ENCODE data around the gene NMRAL1.
A peak's percentile ranks its signal among the peaks of the same experiment; 100 is the strongest.

NMRAL1 gene

DNA sequence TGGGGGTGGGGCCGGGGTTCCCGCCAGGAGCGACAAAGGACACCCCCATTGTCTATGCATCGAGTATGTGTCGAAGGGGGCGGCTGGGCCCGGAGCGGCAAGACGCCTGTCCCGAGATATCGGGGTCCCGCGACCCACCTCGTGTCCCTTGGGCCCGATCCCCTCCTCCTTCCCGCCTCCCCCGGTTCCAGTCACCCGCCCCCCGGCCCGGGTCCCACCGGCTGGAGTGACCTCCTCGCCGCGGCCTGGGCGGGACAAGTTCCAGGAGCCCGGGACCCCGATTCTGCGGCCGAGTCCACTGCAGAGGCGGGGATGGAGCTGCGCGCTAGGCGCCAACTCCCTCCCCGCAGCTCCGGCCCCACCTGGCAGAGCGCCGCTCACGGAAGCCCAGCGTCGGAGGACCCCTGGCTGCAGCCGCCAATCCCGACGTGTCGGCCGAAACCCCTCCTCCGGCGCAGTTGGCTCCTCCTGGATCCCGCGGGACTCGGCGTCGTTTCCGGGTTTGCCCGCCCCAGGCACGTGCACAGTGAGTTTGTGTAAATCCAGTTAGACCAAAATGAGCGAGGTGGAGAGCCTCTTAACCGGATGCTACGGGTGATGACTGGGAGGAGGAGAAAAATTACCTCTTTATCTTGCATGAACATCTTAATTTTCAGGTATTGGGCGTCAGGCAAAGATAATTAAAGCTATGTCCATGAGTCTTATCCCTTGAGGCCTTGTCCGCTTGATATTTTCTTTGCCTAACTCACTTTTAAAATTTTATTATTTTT, at the start of gene NMRAL1:
TSS of gene NMRAL1 (minus strand) at position 434 of the 770 bp plus-strand sequence. CDS start 493 bp downstream, outside the sequence.
- peak; percentile 86 for DNase-seq (ENCODE audit: low spot score)

DNA sequence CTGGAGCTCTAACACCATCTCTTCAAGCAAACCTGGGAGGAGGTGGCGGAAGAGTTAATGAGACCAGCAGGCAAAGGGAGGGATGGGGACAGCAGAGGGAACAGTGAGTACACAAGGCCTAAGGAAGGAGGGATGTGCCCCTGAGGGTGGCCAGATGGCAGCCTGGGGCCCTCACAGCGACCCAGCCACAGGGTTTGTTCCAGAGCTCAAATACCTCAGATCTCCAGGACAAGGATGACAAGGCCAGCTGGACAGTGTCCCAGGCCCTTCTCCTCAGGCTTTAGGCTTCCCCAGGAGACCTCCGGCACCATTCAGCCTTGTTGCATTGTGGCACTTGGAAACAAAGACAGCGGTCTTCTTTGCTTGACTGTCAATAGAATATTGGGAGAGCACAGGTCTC, 49.3 kb upstream of the NMRAL1 start:
- no peak for DNase-seq (ENCODE audit: low spot score)

DNA sequence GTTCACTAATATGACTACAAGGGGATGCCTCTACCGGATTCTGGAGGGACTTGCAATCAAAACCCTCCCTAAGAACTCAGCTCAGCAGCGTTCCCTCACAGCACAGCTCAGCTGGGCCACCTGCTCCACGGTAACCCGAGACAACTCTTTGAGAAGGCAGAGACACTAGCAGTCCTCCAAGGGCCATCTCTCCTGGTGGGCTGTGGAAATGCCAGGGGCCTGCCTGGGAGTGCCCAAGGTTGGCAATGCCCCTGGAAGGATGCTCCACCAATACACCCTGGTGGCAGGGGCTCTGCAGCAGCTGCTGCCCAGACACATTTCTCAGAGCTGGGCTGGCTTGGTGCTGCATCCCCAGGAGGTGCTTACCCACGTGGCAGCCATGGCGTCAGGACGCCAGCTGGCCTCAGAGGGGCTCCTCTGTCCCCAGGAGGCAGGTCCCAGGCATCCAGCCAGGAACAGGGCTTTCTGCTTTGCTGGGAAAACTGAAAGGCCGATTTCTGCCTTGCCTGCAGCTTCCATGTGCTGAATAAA, 47.7 kb upstream of the NMRAL1 start:
- DNase-seq (ENCODE audit: low spot score), result no peak

DNA sequence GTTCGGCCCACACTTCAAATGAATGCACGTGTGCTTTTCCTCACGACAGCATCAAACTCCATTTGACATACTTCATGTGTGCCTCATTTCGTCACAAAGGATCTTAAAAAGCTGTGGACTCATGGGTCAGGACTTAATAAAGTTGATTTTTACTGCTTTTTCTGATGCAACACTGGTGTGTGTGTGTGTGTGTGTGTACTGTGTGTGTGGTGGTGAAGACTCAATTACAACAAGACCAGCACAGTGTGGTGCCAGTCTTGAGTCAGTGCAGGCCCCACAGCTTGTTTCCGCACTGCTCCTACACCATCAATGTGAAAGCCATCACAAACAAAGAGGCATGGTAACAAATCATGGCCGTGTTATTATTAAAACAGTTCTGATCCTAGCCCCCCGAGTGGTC, 46.5 kb upstream of the NMRAL1 start:
- no peak for DNase-seq (ENCODE audit: low spot score)

DNA sequence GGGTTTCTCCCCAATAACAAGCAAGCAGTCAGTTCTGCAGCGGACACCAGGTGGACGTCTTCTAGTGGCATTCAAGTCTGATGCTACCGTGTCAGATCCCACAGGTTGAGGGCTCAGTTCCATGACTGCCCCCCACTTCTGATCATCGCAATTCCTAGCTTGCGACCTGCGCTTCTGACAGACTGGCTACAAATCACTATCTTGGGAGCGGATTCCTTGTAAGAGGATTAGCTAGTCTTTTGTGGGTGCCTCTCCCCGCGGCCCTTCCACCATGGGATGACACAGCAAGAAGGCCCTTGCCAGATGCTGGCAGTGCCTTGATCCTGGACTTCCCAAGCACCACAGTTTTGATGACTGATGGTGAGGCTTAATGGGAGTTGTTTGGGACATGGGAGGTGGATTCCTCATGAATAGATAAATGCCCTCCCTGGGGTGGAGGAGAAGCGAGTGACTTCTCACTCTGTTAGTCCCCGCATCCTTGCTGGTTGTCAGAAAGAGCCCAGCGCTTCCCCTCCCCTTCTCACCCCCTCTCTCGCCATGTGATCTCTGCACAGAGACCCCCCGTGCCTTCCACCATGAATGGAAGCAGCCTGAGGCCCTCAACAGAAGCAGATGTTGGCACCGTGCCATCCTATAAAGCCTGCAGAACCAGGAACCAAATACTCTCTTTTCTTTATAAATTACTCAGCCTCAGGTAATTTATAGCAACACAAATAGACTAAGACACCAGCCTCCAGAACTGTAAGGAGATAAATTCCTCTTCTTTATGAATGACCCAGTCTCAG, 45.0 kb upstream of the NMRAL1 start:
- DNase-seq (ENCODE audit: low spot score), result no peak

DNA sequence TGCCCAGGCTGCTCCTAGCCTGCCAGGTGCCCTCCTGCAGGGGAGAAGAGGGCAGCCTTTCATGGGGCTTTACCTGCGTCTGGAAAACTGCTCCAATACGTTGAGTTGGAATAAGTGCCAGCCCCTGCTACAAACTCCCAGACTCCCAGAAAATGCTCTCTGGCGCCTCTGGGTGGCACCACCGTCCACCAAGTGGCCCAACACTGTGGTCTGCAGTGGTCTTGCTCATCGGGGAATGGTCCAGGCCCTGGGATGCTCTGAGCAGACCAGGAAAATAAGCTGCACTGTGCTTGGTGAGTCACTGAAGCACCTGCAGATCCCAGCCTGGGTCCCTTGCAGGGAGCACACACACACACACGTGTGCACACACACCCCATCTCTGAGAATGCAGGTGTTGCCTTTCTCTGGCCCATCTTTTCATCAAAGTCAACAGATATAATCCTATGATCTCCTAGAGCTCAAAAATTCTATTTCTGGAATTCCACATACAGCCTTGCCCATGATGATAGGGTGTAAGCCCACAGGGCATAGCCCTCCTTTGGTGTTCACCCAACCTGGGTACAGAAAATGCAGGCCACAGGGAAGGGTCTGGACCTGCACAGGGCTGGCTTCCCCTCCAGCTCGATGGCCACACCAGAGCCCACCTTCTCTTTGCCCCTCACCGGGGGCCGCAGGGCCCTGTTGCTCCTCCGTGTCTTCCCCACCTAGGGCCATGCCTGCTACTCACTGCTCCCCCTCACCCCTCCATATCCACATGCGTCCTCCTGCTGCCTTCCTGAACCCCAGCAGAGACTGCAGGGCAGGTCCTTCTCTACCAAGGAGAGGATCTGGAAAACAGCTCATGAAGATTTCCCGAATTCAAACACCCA, 43.6 kb upstream of the NMRAL1 start:
- DNase-seq (ENCODE audit: low spot score), result no peak

DNA sequence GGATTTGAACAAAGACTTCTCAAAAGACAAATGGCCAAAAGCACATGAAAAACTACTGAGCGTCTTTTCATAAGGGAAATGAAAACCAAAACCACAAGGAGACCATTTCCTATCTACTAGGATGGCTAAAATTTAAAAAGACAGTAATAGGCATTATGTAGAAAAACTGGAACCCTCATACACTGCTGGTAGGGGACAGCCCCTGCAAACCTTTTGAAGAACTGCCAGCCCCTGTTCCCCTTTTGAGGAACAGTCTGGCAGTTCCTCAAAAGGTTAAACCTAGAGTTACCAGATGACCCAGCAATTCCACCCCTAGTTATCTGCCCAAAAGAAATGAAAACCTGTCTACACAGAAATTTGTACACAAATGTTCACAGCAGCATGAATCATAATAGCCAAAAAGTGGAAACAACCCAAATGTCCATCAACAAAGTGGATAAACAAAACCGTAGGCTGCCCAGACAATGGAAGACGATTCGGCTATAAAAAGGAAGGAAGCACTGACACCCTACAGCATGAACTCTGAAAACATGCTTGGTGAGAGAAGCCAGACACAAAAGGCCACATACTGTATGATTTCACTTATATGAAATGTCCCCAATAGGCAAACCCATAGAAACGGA, 41.3 kb upstream of the NMRAL1 start:
- DNase-seq (ENCODE audit: low spot score), result no peak

DNA sequence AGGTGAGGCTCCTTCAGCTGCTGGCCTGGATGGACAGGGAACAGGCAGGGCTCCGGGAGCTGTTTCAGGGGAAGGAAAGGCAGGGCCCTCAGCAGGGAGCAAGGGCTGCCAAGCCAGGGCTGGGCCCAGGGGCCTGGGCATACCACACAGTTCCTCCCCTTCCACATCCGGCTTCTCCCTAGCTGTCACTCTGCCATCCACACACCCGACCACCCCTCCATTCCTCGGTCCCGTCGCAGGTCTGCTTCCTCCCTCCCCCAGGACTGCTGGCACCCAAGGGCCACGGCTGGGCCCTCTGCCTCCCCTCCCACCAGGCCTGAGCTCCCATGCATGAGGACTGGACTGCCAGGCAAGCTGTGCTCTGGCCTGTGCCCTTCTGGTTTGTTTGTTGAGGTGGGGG, 40.2 kb upstream of the NMRAL1 start:
- DNase-seq (ENCODE audit: low spot score), result no peak

DNA sequence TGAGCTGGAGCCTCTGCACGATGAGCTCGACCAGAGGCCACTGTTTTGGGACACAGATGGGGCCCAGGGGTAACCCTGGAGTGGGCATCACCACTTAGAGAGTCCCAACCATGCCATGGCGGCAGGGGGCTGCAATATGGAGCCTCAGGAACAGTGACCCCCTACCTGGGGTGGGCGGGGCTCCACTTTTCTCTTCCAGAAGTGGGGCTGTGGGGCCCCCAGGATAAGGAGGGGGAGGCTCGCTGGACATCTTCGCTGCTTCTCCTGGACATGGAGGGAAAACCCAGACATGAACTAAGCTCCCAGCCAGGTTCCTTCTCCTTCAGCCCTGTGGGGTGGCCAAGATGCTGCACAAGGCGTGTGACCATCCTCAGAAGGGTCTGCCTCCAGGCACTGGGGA, 39.5 kb upstream of the NMRAL1 start:
- no peak for DNase-seq (ENCODE audit: low spot score)

DNA sequence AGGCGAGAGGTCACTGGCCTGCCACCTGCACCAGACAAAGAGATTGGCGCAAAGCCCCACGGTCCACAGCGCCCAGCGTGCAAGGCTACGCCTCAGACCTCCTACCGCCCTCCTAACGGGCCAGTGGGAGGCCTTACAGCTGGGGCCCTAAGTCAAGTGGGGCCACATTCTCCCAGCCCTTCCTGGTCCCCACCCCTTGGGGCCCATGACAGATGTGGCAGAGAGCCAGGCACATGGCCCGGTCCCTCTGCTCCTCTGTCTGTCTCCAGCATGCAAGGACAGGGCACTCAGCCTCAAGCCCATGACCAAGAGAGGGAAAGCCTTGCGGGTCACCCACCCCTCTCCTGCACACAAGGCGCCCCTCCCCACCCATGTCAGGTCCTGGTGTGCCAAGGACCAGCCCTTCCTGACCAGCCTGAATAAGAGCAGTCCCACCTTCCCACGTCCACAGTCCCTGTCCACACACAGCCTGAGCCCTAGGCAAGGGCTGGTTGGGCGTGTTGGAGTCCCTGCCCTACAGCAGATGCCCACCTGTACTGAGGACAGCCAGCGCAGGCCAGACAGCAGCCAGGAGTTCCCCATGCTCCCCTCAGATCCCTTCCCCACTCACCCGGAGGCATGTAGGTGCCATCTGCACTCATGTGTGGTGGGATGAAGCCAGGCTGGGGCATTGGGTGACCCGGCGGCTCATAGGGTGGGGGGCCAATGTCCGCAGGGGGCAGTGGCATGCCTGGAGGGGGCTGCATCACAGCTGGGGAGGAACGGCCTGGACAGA, 38.8 kb upstream of the NMRAL1 start:
- no peak for DNase-seq (ENCODE audit: low spot score)

DNA sequence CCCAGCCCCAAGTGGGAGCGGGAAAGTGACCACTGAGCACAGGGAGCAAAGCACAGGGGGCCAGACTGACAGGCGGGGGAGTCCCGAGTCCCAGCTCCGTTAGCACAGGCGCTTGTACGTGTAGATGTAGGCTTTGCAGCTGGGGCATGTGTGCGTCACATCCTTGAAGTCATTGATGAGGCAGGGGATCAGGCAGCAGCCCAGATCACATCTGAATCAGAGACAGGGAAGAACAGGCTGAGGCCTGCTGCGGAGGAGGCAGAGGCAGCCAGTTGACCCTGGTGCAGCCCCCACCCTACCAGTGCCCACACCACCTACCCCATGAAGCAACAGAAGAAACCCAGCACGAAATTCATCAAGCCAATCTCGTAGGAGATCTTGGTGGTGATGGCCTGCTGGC, 38.0 kb upstream of the NMRAL1 start:
- DNase-seq (ENCODE audit: low spot score), result no peak

DNA sequence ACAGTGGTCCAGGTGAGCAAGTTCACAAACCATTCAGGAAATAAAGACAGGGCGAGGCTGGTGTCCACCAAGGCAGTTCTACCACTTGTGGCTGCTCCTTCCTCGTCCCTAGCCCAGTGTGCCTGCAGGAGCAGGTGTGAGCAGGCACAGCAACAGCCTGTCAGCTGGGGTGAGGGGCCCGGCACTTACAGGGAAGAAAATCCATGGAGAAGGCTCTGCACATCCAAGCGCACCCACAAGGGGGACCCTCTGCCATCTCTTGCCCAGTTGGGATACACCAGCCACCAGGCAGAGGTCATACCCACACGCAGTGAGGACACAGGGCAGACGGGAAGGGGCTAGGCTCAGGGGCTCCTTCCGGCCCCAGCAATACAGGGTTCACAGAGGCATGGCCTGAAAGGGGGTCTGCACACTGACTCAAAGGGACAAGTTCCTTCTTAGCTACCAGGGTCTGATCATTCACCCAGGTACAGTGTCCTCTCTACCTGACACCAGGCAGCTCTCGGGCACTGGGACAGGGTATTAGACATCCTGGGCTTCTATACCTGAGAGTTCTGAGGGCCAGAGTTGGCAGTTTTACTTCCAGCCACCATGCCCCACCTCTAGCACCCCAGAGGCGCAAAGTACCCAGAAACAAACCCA, 37.1 kb upstream of the NMRAL1 start:
- DNase-seq (ENCODE audit: low spot score), result no peak

DNA sequence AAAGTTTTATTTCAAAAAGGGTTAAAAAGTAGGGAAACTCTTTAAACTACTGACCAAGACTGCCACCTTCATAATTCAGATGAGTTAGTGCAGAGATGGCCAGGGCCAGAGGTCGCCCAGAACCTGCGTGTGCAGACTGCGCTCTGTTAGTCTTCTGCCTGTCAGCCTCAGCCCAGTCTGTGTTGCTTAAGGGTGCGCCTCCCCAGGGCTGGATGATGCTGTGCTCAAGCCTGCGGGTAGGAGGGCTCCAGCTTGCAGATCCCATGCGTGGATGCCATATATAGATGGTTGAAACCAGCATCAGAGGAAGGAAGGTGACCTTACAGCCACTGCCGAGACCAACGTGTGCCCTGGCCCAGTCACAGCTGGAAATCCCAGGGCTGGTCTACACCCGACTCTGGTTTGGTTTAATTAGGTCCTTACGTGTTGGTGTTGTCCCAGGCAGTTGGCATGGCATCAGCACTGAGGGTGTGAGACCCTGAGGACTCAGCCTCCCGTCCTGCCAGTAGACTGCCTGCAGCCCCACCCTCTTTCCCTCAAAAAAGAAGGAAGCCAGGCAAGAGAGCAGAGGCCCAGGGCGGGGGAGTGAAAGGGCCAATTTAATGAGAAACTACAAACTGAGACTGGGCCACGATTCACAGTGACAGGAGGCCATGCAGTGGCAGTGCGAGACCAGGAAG, 36.5 kb upstream of the NMRAL1 start:
- no peak for DNase-seq (ENCODE audit: low spot score)

DNA sequence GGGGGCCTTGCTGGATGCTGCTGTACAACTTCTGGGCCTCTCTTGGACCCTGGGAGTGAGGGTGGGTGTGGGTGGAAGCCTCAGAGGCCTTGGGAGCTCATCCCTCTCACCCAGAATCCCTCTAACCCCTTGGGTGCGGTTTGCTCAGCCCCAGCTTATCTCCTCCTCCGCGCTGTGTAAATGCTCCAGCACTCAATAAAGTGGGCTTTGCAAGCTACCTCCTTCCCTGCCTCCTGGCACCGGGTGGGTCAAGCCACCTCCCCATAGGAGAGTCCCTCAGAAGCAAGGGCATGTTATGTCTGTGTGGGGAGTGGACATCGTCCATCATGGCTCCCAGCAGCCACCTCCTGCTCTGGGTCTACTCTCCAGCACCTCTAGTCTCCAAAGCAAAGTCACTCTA, 35.7 kb upstream of the NMRAL1 start:
- no peak for DNase-seq (ENCODE audit: low spot score)

DNA sequence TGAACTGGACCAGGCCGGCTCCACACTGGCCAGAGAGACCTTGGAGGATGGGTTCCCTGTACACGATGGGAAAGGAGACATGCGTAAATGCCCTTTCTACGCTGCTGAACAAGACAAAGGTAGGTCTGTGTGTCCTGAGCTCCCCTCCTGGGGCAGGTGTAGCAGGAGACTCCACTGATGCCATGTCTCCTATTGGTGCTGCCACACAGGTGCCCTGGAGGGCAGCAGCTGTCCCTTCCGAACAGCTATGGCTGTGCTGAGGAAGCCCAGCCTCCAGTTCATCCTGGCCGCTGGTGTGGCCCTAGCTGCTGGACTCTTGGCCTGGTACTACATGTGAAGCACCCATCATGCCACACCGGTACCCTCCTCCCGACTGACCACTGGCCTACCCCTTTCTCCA, 35.0 kb upstream of the NMRAL1 start:
- DNase-seq (ENCODE audit: low spot score), result no peak

DNA sequence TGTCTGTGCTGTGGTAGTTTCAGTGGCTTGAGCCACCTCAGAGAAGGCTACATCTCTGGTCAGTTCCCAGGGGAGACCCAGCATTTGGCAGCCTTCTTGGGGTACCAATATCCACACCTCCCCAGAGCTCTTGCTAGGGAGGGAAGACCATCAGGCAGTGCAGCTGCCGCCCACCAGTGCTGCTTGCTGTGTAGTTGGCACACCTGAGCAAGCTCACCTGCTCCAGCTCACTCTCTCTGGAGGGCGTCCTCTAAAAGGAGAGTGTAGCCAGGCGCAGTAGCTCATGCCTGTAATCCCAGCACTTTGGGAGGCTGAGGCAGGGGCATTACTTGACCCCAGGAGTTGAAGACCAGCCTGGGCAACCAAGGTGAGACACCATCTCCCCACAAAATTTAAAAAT, 34.4 kb upstream of the NMRAL1 start:
- no peak for DNase-seq (ENCODE audit: low spot score)

DNA sequence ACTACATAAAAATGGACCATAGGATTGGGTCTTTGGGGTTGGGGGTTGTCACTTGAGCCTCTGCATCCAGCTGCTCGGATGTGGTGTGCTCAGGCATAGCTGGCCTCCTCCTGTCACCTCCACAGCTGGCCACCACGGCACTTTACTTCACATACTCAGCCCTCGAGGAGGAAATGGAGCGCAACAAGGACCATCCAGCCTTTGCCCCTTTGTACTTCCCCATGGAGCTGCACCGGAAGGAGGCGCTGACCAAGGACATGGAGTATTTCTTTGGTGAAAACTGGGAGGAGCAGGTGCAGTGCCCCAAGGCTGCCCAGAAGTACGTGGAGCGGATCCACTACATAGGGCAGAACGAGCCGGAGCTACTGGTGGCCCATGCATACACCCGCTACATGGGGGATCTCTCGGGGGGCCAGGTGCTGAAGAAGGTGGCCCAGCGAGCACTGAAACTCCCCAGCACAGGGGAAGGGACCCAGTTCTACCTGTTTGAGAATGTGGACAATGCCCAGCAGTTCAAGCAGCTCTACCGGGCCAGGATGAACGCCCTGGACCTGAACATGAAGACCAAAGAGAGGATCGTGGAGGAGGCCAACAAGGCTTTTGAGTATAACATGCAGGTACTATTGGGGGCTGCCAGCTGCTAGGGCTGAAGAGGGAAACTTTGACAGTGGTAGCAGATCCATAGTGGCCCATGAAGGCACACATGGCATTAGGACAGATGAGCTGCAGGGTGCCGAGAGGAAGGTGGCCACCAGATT, 33.3 kb upstream of the NMRAL1 start:
- no peak for DNase-seq (ENCODE audit: low spot score)

DNA sequence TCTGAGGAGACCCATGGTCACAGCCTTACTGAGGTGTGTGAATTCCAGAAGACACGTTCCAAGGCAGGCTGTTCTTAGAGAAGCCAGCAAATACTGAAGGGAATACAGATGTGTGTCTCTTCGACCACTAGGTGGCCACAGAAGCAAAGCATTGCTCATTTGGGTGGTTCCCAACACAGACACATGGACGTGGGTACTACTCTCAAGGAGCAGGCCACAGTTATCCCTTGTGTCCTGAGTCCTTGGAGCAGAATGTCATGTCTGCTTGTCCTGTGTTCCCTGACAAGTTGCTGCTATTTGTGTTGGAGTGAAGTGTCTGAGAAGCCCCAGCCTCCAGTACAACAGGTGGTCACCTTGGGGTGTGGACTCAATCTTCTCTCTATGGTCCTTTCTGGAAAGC, 32.0 kb upstream of the NMRAL1 start:
- peak; percentile 76 for DNase-seq (ENCODE audit: low spot score)
